Adrenal gland (tissue), 5 donors: ENCODE results near the gene CBX7.

Experiments used
- CTCF ChIP-seq, 6 experiments: fragments of 450-650 bp in 4 of 6; fragments of 200-600 bp in 2 of 6; sonication (generic) in 1 of 6; IDR thresholded peaks; 1 replicate in 5 of 6; 2 replicates in 1 of 6; pipeline versions ENCODE4 v1.5.1 to v1.8.0; 2016 to 2021; ENCODE audit warnings: antibody characterized with exemption in 6 of 6, mild to moderate bottlenecking in 2 of 6, moderate library complexity in 1 of 6
- POLR2A ChIP-seq, 2 donors: fragments of 450-650 bp; IDR thresholded peaks; one replicate each; pipeline ENCODE4 v1.6.1; 2017; ENCODE audit warnings: antibody characterized with exemption in 2 of 2, mild to moderate bottlenecking in 2 of 2, moderate library complexity in 1 of 2
- donor health status: DM: no; HTN: no; CAD: no.

DNA sequence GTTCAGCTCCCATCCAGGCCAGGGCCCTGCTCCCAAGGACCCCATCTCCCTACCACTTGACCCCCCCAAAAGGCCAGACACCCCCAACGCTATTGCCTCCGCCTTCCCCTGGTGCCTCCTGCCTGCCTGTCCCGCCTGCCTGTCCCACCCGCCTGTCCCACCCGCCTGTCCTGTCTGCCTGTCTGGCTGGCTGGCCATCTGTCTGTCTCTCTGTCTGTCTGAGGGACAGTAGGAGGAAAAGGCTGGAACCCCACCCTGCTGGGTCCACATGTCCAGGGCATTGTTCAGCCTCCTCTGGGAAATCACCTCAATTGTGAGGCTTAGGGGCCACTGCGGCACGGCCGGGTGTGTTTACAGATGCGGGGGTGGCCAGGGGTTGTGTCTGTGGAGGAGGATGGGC, 25.3 kb upstream of the CBX7 start:
- TF ChIP-seq CTCF (IDR thresholded peaks at IDR 0.05), result no peak
- TF ChIP-seq POLR2A (IDR thresholded peaks at IDR 0.05), result no peak
